ENCODE data around the gene NPM3.

The NPM3 gene

GRCh38 chr10:101782811-101783735 lies at the start of gene NPM3:
Gene NPM3 (minus strand): TSS chr10:101783446. CDS start chr10:101783390, 56 bp downstream.
- peak; percentile 33 for DNase-seq

GRCh38 chr10:101832325-101832771 lies 49.1 kb upstream of the NPM3 start:
- DNase-seq: peak; percentile 46

GRCh38 chr10:101831169-101831811 lies 48.0 kb upstream of the NPM3 start:
- no peak for DNase-seq

- peak; percentile 44 for DNase-seq
These were observed 47.3 kb upstream of the NPM3 start for GRCh38 chr10:101830322-101831168.

- no peak for DNase-seq
These were observed 46.5 kb upstream of the NPM3 start for GRCh38 chr10:101829561-101830315.

GRCh38 chr10:101828766-101829551 lies 45.7 kb upstream of the NPM3 start:
- DNase-seq: no peak

GRCh38 chr10:101827919-101828600 lies 44.8 kb upstream of the NPM3 start:
- DNase-seq: no peak

- DNase-seq: no peak
These were observed 43.7 kb upstream of the NPM3 start for GRCh38 chr10:101826852-101827434.

GRCh38 chr10:101824736-101825135 lies 41.5 kb upstream of the NPM3 start:
- no peak for DNase-seq

- DNase-seq: no peak
These were observed 35.8 kb upstream of the NPM3 start for GRCh38 chr10:101818872-101819633.

- DNase-seq: peak; percentile 97
These were observed 35.0 kb upstream of the NPM3 start, which contains the start of gene OGA for GRCh38 chr10:101818119-101818871. Gene OGA (minus strand): TSS chr10:101818444. CDS start chr10:101818022, 422 bp downstream.

- DNase-seq: no peak
These were observed 34.3 kb upstream of the NPM3 start for GRCh38 chr10:101817337-101818118.

GRCh38 chr10:101816913-101817336 lies 33.7 kb upstream of the NPM3 start:
- no peak for DNase-seq

GRCh38 chr10:101816376-101816775 lies 33.1 kb upstream of the NPM3 start:
- DNase-seq: no peak

- DNase-seq: no peak
These were observed 31.3 kb upstream of the NPM3 start for GRCh38 chr10:101814466-101815071.

GRCh38 chr10:101812606-101813005 lies 29.4 kb upstream of the NPM3 start:
- DNase-seq: no peak

- no peak for DNase-seq
These were observed 23.9 kb upstream of the NPM3 start for GRCh38 chr10:101807158-101807557.
